Vagina (tissue), 2 donors: ENCODE measurements around the gene PLPP1. TPM values are rescaled to one million over a fixed set of nuclear protein-coding genes. Genes with fewer than 3 reads are reported as not detected.

Experiments
- DNase-seq, 2 donors: peaks; one replicate each; pipeline ENCODE4 v3.0.0-alpha.2; 2017; ENCODE audit errors: extremely low spot score in 2 of 2
- H3K27ac ChIP-seq: fragments of 200-600 bp; sonication (generic); one replicate; pipeline ENCODE4 v1.5.1; 2019
- H3K27me3 ChIP-seq: fragments of 200-600 bp; sonication (generic); one replicate; pipeline ENCODE4 v1.5.1; 2019
- H3K36me3 ChIP-seq, 2 donors: fragments of 200-600 bp; sonication (generic); one replicate each; pipeline ENCODE4 v1.5.1; 2017 to 2019
- H3K4me1 ChIP-seq: fragments of 200-600 bp; sonication (generic); one replicate; pipeline ENCODE4 v1.5.1; 2019
- H3K4me3 ChIP-seq, 2 donors: fragments of 200-600 bp; sonication (generic); 1 replicate in 1 of 2; 2 replicates in 1 of 2; pipeline ENCODE4 v1.5.1; 2016 to 2019
- H3K9me3 ChIP-seq: fragments of 200-600 bp; sonication (generic); one replicate; pipeline ENCODE4 v1.5.1; 2019
- CTCF ChIP-seq, 3 experiments: fragments of 450-650 bp in 2 of 3; fragments of 200-600 bp in 1 of 3; sonication (generic) in 1 of 3; IDR thresholded peaks; one replicate each; pipeline ENCODE4 v1.5.1; 2017 to 2019; ENCODE audit warnings: antibody characterized with exemption in 3 of 3, mild to moderate bottlenecking in 2 of 3, moderate library complexity in 2 of 3
- POLR2A ChIP-seq, 2 donors: fragments of 450-650 bp; IDR thresholded peaks; one replicate each; pipeline ENCODE4 v1.6.1; 2017; ENCODE audit warnings: antibody characterized with exemption in 2 of 2, mild to moderate bottlenecking in 2 of 2, moderate library complexity in 2 of 2
- POLR2AphosphoS5 ChIP-seq, 2 donors: sonication (generic); formaldehyde crosslinking; IDR thresholded peaks; one replicate each; pipeline ENCODE4 v1.9.0; 2017; ENCODE audit warnings: antibody characterized with exemption in 2 of 2, mild to moderate bottlenecking in 2 of 2, low read depth in 1 of 2; ENCODE audit not compliant: insufficient read depth in 1 of 2
- intact Hi-C: fragments of 100-400 bp; cut with DNase I; formaldehyde crosslinking; loops from one replicate; pipeline ENCODE4 v1.15.1; 2023
- total RNA-seq: library from RNA; depleted of rRNA; stranded (reverse); fragments of >200 nt; gene quantifications from one replicate; pipeline ENCODE4 v1.2.3, GENCODE V29; 2016

The PLPP1 gene
- total RNA-seq, 1 donor from 2014 or later: 283 TPM

- TF ChIP-seq CTCF (IDR thresholded peaks at IDR 0.05): no peak
- no peak for TF ChIP-seq POLR2A (IDR thresholded peaks at IDR 0.05)
- no peak for TF ChIP-seq POLR2AphosphoS5 (IDR thresholded peaks at IDR 0.05; ENCODE audit: insufficient read depth in 1 of 2, low read depth in 1 of 2)
Observed at GRCh38 chr5:55409775-55410174, 125.0 kb downstream of the PLPP1 start.

GRCh38 chr5:55407984-55408383 lies 126.8 kb downstream of the PLPP1 start:
- Histone ChIP-seq H3K36me3 (peaks cover 0 to 24% of the 10 kb centered on the region in 2 donors), H3K4me3 (no peak overlapping the region)
- intact Hi-C loops: loop anchor here (5.0 kb wide), 1 partner anchor 284 kb away; no protein-coding TSS in a partner anchor

More at GRCh38 chr5:55409775-55410174, 125.0 kb downstream of the PLPP1 start:
- H3K27ac ChIP-seq: no peak overlapping the region
- DNase-seq: no peak
- H3K4me3 ChIP-seq: no peak overlapping the region
- H3K9me3 ChIP-seq: no peaks in the 10 kb centered on the region
- intact Hi-C loops: loop anchor here (5.0 kb wide), 1 partner anchor 283 kb away; no protein-coding TSS in a partner anchor
- peaks cover 0 to 16% of the 10 kb centered on the region in 2 donors for H3K36me3 ChIP-seq
- no peaks in the 10 kb centered on the region for H3K27me3 ChIP-seq
- H3K4me1 ChIP-seq: peaks cover 5% of the 10 kb centered on the region

GRCh38 chr5:55407059-55407684 lies 127.6 kb downstream of the PLPP1 start:
- DNase-seq: no peak
- peaks cover 5% of the 10 kb centered on the region for H3K4me1 ChIP-seq
- H3K4me3 ChIP-seq: no peak overlapping the region
- TF ChIP-seq POLR2AphosphoS5 (IDR thresholded peaks at IDR 0.05; ENCODE audit: insufficient read depth in 1 of 2, low read depth in 1 of 2): no peak
- peak in 2 of 3 experiments; percentile 14 to 60 for TF ChIP-seq CTCF (IDR thresholded peaks at IDR 0.05)
- no peak overlapping the region for H3K27ac ChIP-seq
- intact Hi-C loops: loop anchor here (5.0 kb wide), 1 partner anchor 285 kb away; no protein-coding TSS in a partner anchor
- no peaks in the 10 kb centered on the region for H3K9me3 ChIP-seq
- H3K36me3 ChIP-seq: peaks cover 0 to 27% of the 10 kb centered on the region in 2 donors
- no peaks in the 10 kb centered on the region for H3K27me3 ChIP-seq

More at GRCh38 chr5:55407984-55408383, 126.8 kb downstream of the PLPP1 start:
- H3K27ac ChIP-seq: no peak overlapping the region
- no peaks in the 10 kb centered on the region for H3K9me3 ChIP-seq
- DNase-seq: no peak
- peaks cover 5% of the 10 kb centered on the region for H3K4me1 ChIP-seq
- no peak for TF ChIP-seq POLR2AphosphoS5 (IDR thresholded peaks at IDR 0.05; ENCODE audit: insufficient read depth in 1 of 2, low read depth in 1 of 2)
- no peak for TF ChIP-seq POLR2A (IDR thresholded peaks at IDR 0.05)
- no peak for TF ChIP-seq CTCF (IDR thresholded peaks at IDR 0.05)
- H3K27me3 ChIP-seq: no peaks in the 10 kb centered on the region

GRCh38 chr5:55406292-55406691 lies 128.5 kb downstream of the PLPP1 start:
- intact Hi-C loops: loop anchor here (5.0 kb wide), 1 partner anchor 286 kb away; no protein-coding TSS in a partner anchor
- peaks cover 5% of the 10 kb centered on the region for H3K4me1 ChIP-seq
- DNase-seq: no peak
- no peak overlapping the region for H3K4me3 ChIP-seq
- no peak overlapping the region for H3K27ac ChIP-seq
- H3K27me3 ChIP-seq: no peaks in the 10 kb centered on the region
- no peaks in the 10 kb centered on the region for H3K9me3 ChIP-seq
- TF ChIP-seq POLR2AphosphoS5 (IDR thresholded peaks at IDR 0.05; ENCODE audit: insufficient read depth in 1 of 2, low read depth in 1 of 2): no peak
- TF ChIP-seq POLR2A (IDR thresholded peaks at IDR 0.05): no peak
- TF ChIP-seq CTCF (IDR thresholded peaks at IDR 0.05): no peak
- H3K36me3 ChIP-seq: peaks cover 0 to 27% of the 10 kb centered on the region in 2 donors

GRCh38 chr5:55402199-55402598 lies 132.6 kb downstream of the PLPP1 start:
- H3K27me3 ChIP-seq: no peaks in the 10 kb centered on the region
- no peak overlapping the region for H3K4me3 ChIP-seq
- TF ChIP-seq CTCF (IDR thresholded peaks at IDR 0.05) (no peak), POLR2A (IDR thresholded peaks at IDR 0.05) (no peak), POLR2AphosphoS5 (IDR thresholded peaks at IDR 0.05; ENCODE audit: insufficient read depth in 1 of 2, low read depth in 1 of 2) (no peak)
- peaks cover 0 to 40% of the 10 kb centered on the region in 2 donors for H3K36me3 ChIP-seq
- intact Hi-C loops: no loop called here
- no peak overlapping the region for H3K27ac ChIP-seq
- no peak for DNase-seq
- no peaks in the 10 kb centered on the region for H3K4me1 ChIP-seq
- H3K9me3 ChIP-seq: no peaks in the 10 kb centered on the region
